Naive B cell (primary cell): ENCODE measurements around the gene TRMT44. TPM values are rescaled to one million over a fixed set of nuclear protein-coding genes. Genes with fewer than 3 reads are reported as not detected.

Experiments
- ATAC-seq, 2 donors: fragments of 150-1000 bp; cut with Tn5 transposase; 2 replicates each; pipeline ENCODE4 v1.10.0; 2021; ENCODE audit warnings: low read depth in 2 of 2, mild to moderate bottlenecking in 2 of 2, moderate library complexity in 2 of 2
- DNase-seq: peaks from one replicate; pipeline ENCODE4 v3.0.0; 2022
- H3K27ac Mint-ChIP-seq, 6 donors: one replicate each; pipeline ENCODE4 v1.8.0; 2020 to 2022; ENCODE audit warnings: mild to moderate bottlenecking in 6 of 6, mixed read lengths in 6 of 6, moderate library complexity in 5 of 6, inconsistent platforms in 2 of 6
- H3K27me3 Mint-ChIP-seq, 3 donors: one replicate each; pipeline ENCODE4 v1.8.0; 2021 to 2022; ENCODE audit warnings: mixed read lengths in 3 of 3, mild to moderate bottlenecking in 1 of 3
- H3K36me3 Mint-ChIP-seq, 2 donors: one replicate each; pipeline ENCODE4 v1.8.0; 2020 to 2022; ENCODE audit warnings: mixed read lengths in 2 of 2, inconsistent platforms in 1 of 2, mild to moderate bottlenecking in 1 of 2
- H3K4me1 Mint-ChIP-seq, 3 donors: one replicate each; pipeline ENCODE4 v1.8.0; 2020 to 2022; ENCODE audit warnings: mixed read lengths in 3 of 3, inconsistent platforms in 1 of 3, mild to moderate bottlenecking in 1 of 3, moderate library complexity in 1 of 3
- H3K4me3 Mint-ChIP-seq, 8 donors: one replicate each; pipeline ENCODE4 v1.8.0; 2020 to 2022; ENCODE audit warnings: mild to moderate bottlenecking in 8 of 8, mixed read lengths in 8 of 8, moderate library complexity in 8 of 8, inconsistent platforms in 2 of 8
- H3K9me3 Mint-ChIP-seq, 7 donors: one replicate each; pipeline ENCODE4 v1.8.0; 2020 to 2022; ENCODE audit warnings: mixed read lengths in 7 of 7, mild to moderate bottlenecking in 5 of 7, inconsistent platforms in 2 of 7, moderate library complexity in 1 of 7
- polyA plus RNA-seq, 6 donors: library from polyadenylated mRNA; unstranded; fragments of 300-500 nt; fragmentation: Illumina TruSeq; gene quantifications; one replicate each; pipeline ENCODE4 v1.2.3, GENCODE V29; 2021; ENCODE audit warnings: low read depth in 6 of 6

Gene TRMT44
- polyA plus RNA-seq, 6 donors from 2014 or later, result 3.0 to 17.0 (median 13.2) TPM

DNA sequence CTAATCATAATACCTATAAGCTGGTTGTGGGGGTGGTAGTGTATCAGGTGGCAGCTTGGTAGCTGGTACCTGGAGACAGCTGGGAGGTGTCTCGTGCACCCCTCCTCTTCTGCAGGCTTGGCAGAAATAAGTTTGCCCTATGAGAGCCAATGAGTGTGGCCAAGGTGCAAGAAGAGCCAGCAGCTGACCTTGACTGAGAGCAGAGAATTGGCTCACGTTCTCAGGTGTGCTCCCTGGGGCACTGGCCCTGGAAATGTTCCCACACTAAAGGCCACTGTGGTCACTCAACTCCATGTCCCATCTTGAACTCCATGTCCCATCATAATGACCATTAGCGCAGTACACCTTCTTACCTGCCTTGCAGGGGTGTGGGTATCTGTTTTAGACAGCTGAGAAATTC, 13.4 kb downstream of the TRMT44 start:
- Mint-ChIP-seq H3K36me3 (peaks cover 14 to 19% of the 10 kb centered on the region in 2 donors), H3K27me3 (no peaks in the 10 kb centered on the region), H3K27ac (no peak overlapping the region), H3K9me3 (no peaks in the 10 kb centered on the region), H3K4me1 (no peaks in the 10 kb centered on the region), H3K4me3 (no peak overlapping the region)
- ATAC-seq (no peak), DNase-seq (no peak)

DNA sequence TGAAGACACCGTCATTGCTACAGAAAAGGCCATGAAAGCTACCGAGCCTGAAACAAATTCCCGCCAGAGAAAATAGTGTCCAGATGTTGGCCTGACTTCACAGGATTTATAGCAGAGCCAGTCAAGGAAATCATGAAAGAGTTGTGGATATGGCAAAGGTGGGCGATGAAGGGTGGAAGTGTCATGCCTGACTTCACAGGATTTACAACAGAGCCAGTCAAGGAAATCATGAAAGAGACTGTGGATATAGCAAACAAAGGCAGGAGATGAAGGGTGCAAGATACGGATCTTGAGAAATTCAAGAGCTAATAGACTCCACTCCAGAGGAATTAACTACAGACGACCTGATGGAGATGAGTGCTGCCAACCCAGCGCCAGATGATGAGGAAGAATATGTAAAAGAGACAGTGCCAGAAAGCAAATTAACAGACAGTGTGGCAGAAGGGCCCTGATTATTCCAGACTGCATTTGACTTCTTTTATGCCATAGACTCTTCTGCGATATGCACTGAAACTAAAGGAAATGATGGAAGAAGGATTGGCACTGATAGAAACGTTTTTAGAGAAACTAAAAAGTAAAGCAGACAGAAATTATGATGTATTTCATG, 17.2 kb downstream of the TRMT44 start:
- no peak for DNase-seq
- H3K4me1 Mint-ChIP-seq, result no peaks in the 10 kb centered on the region
- H3K4me3 Mint-ChIP-seq, result no peak overlapping the region
- H3K9me3 Mint-ChIP-seq, result no peaks in the 10 kb centered on the region
- no peak overlapping the region for H3K27ac Mint-ChIP-seq
- H3K36me3 Mint-ChIP-seq, result peaks cover 18 to 19% of the 10 kb centered on the region in 2 donors
- ATAC-seq, result no peak
- no peaks in the 10 kb centered on the region for H3K27me3 Mint-ChIP-seq

DNA sequence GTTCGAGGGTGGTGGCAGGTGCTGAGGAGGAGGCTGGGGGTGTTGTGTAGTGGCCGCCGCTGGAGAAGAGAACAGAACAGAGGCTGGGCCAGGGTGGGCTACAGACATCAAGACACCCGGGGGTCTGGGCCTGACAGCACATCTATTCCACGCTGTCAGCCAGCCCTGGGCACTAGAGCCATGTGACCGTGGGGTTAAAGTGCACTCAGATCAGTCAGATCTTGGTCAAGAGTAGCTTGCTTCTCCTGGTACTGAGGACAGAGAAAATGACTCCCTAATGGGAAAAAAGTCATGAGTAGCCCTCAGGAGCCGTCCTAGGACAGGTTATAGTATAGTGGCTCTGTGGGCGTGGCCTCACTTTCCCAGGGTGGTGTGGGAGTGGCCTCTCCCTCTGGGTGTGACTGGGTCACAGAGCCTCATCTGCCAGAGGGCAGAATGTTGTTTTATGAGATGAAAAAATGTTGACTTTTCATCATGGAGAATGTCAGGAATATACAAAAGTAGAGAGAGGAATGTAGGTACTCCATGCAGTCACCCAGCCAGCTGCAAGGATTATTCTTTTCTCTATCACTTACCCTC, 19.4 kb downstream of the TRMT44 start:
- ATAC-seq, result no peak

DNA sequence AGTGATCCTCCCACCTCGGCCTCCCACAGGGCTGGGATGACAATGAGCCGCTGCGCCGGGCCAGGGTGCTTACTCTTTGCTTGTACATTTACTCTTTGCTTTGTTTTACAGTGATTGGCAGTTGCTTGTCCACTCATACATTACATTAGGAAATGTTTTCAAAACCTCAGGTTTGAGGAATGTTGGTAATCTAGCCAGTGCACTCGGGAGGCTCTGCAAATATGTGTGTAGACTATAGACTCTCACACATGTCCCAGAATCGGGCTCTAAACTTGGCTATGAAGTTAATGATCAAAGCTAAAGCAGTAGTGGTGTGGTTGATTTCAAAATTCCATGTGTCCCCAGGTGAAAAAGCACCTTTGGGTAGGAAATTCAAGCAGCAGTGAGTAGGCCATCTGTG, 20.5 kb downstream of the TRMT44 start:
- Mint-ChIP-seq H3K4me1 (no peaks in the 10 kb centered on the region), H3K27ac (no peak overlapping the region), H3K9me3 (no peaks in the 10 kb centered on the region), H3K4me3 (no peak overlapping the region), H3K36me3 (peaks cover 13 to 25% of the 10 kb centered on the region in 2 donors), H3K27me3 (no peaks in the 10 kb centered on the region)
- DNase-seq (no peak), ATAC-seq (no peak)

More for the DNA sequence above, 19.4 kb downstream of the TRMT44 start:
- Mint-ChIP-seq H3K9me3 (no peaks in the 10 kb centered on the region), H3K27ac (peak overlapping the region in 3 of 6 donors; percentile 50 to 65 (median 53)), H3K4me1 (no peaks in the 10 kb centered on the region), H3K36me3 (peaks cover 15 to 26% of the 10 kb centered on the region in 2 donors), H3K27me3 (no peaks in the 10 kb centered on the region), H3K4me3 (no peak overlapping the region)
- no peak for DNase-seq

DNA sequence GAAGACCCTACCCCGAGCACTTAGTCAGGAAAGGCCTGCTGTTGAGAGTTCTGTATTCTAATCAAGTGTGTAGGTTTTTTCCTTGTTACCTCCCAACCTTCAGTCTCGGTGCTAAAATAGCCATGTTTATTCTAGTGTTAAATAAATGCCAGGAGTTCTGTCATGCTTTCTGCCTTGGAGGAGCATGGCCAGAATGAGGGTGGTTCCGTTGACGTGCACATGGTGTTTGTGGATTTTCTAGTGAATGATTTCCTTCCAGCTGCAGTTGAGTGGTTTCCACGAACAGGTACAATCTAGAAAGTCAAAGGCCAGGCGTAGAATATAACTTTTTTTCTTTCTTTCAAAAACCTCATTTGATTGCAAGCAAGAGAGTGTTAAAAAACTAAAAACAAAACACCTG, 21.0 kb downstream of the TRMT44 start:
- peak overlapping the region in 1 of 6 donors; percentile 42 for H3K27ac Mint-ChIP-seq
- no peaks in the 10 kb centered on the region for H3K9me3 Mint-ChIP-seq
- no peaks in the 10 kb centered on the region for H3K27me3 Mint-ChIP-seq
- no peaks in the 10 kb centered on the region for H3K4me1 Mint-ChIP-seq
- ATAC-seq (no peak), DNase-seq (no peak)
- peaks cover 13 to 20% of the 10 kb centered on the region in 2 donors for H3K36me3 Mint-ChIP-seq
- H3K4me3 Mint-ChIP-seq, result no peak overlapping the region

DNA sequence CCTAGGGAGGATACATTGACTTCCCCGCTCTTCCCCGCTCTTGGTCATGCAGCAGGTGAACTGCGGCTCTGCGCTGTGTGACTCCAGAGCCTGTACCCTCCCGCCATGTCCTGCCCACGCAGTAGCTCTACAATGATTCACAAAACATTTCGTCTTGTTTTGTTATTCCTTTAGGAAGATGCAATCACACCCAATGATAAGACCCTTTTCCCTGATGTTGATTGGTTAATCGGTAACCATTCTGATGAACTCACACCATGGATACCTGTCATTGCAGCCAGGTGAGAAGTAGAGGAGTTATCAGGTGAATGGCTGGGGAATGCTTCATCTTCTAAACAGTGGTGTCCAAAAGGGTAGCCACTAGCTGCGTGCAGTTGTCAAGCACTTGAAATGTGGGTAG, 23.2 kb downstream of the TRMT44 start:
- H3K27me3 Mint-ChIP-seq, result no peaks in the 10 kb centered on the region
- no peak for ATAC-seq
- no peak for DNase-seq
- no peaks in the 10 kb centered on the region for H3K9me3 Mint-ChIP-seq
- peaks cover 7 to 8% of the 10 kb centered on the region in 2 donors for H3K36me3 Mint-ChIP-seq
- H3K4me3 Mint-ChIP-seq, result no peak overlapping the region
- H3K4me1 Mint-ChIP-seq, result peaks cover 0 to 3% (median 0%) of the 10 kb centered on the region in 3 donors
- peak overlapping the region in 2 of 6 donors; percentile 15 to 29 for H3K27ac Mint-ChIP-seq

DNA sequence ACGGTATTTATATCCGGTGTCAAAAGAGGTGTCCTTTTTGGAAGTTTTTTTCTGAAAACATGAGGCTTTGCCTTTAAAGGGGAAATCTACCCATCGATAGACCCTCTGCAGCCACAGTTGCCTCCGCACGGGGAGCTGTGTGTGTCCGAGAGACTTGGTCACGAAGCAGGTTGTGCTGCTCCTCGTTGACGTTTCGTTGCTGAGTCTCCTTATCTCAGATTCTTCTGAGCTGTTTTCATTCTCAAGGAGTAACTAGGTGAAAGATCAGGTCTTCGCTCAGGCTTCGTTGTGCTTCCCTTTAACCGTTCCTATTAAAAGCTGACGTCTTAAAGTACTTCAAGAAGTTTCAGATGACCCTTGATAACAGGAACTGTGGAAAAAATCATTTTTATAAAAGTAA, 23.8 kb downstream of the TRMT44 start:
- H3K4me1 Mint-ChIP-seq, result peaks cover 0 to 7% (median 0%) of the 10 kb centered on the region in 3 donors
- peaks cover 5 to 7% of the 10 kb centered on the region in 2 donors for H3K36me3 Mint-ChIP-seq
- H3K4me3 Mint-ChIP-seq, result no peak overlapping the region
- no peaks in the 10 kb centered on the region for H3K9me3 Mint-ChIP-seq
- ATAC-seq (no peak), DNase-seq (no peak)
- H3K27ac Mint-ChIP-seq, result no peak overlapping the region
- no peaks in the 10 kb centered on the region for H3K27me3 Mint-ChIP-seq

DNA sequence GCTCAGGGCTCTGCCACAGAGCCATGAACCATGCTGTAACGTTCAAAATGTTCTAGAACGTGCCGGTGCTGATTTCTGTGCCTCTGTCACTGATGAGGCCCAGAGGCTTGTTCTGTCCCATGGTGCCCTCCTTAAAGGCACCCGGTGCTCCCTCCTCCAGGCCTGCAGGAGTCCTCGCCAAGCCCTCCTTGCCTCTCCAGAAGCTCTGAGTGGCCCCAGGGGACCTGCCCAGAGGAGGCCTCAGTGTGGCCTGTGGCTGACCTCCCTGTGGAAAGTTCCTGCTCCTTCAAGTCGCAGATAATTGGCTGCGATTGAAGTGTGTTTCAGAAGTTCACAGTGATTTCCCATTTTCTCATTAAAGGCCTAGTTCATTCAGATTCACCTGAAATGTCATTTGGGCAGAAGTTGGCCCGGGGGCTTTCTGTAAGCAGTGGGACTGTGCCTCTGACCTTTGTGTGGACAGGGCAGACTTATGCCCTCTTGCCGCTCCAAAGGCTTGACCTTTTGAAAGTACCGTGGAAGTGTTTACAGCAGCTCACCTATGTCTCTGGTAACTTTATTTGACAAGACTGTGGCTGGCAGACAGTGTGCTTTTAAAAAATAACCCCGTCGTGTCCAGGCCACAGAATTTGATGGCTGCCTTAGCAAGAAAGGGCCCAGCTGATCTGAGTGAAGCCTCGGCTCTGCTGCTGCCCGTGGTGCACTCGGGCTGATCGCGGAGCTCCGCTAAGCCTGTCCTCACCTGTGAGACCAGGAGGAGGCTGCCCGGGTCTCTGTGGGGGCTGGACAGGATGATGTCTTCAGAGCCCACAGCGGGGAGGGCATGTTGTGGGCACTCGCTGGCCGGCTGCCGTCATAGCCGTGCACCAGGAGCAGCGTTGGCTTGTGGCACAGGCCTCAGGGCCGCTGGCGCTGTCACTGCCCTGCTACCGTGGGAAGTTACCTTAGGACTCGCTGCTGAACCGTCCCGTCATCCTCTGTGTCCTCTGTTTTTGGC, 25.3 kb downstream of the TRMT44 start:
- ATAC-seq (no peak), DNase-seq (no peak)
- H3K4me1 Mint-ChIP-seq, result peaks cover 0 to 7% (median 0%) of the 10 kb centered on the region in 3 donors
- H3K36me3 Mint-ChIP-seq, result peaks cover 5 to 7% of the 10 kb centered on the region in 2 donors
- H3K27ac Mint-ChIP-seq, result no peak overlapping the region
- H3K4me3 Mint-ChIP-seq, result no peak overlapping the region
- H3K9me3 Mint-ChIP-seq, result no peaks in the 10 kb centered on the region
- H3K27me3 Mint-ChIP-seq, result no peaks in the 10 kb centered on the region

DNA sequence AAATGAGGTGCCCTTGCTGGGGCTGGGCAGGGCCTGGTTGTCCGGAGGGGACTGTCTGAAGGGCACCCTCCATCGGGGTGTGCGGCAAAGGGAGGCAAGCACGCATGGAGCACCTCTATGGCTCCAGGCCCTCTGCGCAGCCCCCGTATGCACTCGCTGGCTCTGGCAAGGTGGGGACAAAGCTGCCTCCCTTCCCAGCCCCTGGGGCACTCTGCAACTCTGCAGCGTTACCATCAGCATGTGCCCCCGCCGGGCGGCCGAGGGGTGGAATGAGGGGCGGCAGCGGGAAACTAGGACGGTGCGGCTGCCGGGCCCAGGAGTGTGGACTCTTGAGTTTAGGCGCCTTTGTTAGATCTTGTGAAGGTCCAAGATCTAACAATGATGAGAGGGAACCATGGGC, 26.4 kb downstream of the TRMT44 start:
- H3K4me1 Mint-ChIP-seq, result peaks cover 0 to 7% (median 0%) of the 10 kb centered on the region in 3 donors
- H3K27me3 Mint-ChIP-seq, result no peaks in the 10 kb centered on the region
- no peak for ATAC-seq
- H3K4me3 Mint-ChIP-seq, result no peak overlapping the region
- H3K9me3 Mint-ChIP-seq, result no peaks in the 10 kb centered on the region
- no peak for DNase-seq
- peaks cover 5 to 7% of the 10 kb centered on the region in 2 donors for H3K36me3 Mint-ChIP-seq
- peak overlapping the region in 1 of 6 donors; percentile 74 for H3K27ac Mint-ChIP-seq

DNA sequence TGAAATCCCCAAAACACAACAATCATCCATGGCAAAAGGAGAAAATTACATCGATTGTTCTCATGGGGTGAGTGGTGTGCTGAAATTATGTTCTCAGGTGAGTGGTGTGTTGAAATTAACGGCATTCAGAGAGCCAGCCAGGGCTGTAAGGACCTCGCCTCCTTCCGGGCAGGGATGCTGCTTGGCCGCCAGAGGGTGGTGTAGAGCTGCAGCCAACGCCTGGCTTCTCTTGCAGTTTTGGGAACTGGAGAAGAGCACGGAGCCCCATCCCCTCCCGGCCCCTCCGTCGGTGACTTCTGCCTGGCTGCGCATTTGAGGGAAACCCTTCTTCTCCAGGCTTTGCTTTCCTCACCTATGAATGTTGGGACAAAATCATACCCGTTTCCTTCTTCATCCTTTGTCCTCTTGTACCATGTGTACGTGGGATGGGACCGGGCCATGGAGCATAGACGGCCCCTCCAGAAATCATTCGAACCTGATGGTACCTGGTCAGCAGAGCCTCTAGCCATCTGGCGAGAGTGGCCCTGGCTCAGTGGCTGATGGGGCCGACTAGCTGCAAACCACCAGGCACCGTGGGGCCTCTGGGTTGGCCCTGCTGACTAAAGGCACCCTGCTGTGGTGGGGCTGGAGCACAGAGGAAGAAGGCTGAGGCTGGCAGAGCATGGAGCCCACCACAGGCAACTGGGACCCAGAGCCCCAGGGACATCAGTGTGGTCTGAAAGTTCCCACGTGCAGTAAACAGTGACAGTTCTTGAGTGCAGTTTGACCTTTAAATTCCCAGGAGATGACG, 28.4 kb downstream of the TRMT44 start:
- ATAC-seq (peak; percentile 63 to 67), DNase-seq (peak; percentile 27)
- Mint-ChIP-seq H3K27ac (peak overlapping the region in 2 of 6 donors; percentile 9 to 36), H3K36me3 (peaks cover under 1 to 5% of the 10 kb centered on the region in 2 donors), H3K9me3 (no peaks in the 10 kb centered on the region), H3K27me3 (no peaks in the 10 kb centered on the region), H3K4me1 (peaks cover 0 to 7% (median 0%) of the 10 kb centered on the region in 3 donors), H3K4me3 (no peak overlapping the region)

DNA sequence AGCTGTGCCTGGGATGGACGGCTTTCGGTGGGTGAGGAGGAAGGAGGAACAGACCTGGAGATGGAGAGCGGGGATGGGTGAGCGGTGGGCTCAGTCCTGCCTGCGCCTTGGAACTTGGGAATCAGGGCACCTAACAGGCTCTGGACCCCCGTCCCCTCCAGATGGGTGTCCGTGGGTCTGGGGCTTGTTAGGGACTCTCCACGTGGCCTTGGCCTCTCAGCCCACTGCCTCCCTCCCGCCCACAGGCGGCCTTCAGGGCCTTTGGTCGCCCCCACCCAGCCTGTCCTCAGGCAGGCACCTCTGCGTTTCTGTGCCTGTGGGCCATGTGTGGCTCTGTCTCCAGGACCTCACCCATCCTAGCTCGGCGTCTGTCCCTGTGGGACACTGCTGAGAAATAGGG, 29.0 kb downstream of the TRMT44 start:
- peaks cover 0 to 7% (median 0%) of the 10 kb centered on the region in 3 donors for H3K4me1 Mint-ChIP-seq
- peaks cover 0 to 5% of the 10 kb centered on the region in 2 donors for H3K36me3 Mint-ChIP-seq
- no peak overlapping the region for H3K4me3 Mint-ChIP-seq
- H3K27ac Mint-ChIP-seq, result peak overlapping the region in 1 of 6 donors; percentile 9
- no peaks in the 10 kb centered on the region for H3K27me3 Mint-ChIP-seq
- DNase-seq (no peak), ATAC-seq (no peak)
- H3K9me3 Mint-ChIP-seq, result no peaks in the 10 kb centered on the region

DNA sequence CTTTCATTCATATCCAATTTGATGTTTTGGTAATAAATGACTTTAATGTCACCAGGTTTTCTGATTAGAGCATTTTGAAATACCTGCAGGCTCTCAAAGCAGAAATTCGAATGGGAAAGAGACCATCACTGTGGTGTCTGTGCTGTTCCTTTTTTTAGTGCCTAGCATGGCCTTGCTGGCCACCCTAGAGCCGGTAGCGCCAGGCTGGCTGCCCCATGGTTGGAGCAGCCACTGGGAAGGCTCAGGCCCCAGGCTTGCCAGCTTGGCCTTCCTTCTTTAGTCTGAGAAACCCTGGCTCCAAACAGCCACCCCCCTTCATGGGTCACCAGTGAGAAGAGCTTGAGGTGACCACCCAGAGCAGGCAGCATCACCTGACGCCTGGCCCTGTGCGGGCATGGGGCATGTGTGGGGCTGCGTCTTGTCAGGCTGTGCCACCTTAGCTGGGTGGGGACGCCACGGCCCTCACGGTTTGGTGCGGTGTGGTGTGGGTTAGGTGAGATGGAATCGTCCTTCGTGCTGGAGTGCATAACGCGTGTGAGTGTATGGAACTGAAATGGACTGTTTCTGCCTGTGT, 30.0 kb downstream of the TRMT44 start:
- ATAC-seq (no peak), DNase-seq (no peak)
- Mint-ChIP-seq H3K4me3 (no peak overlapping the region), H3K27ac (peak overlapping the region in 2 of 6 donors; percentile 25 to 47), H3K4me1 (peaks cover 0 to 7% (median 0%) of the 10 kb centered on the region in 3 donors), H3K27me3 (no peaks in the 10 kb centered on the region), H3K9me3 (no peaks in the 10 kb centered on the region), H3K36me3 (peaks cover 0 to 2% of the 10 kb centered on the region in 2 donors)
